T-helper 1 cell treated with Interleukin-12 subunit alpha and Interleukin-12 subunit beta and Interleukin-4 antibody, amounts not matched to agents 30 μg/mL and 1 μg/mL, for 36 hours (primary cell): ENCODE measurements around the gene GAP43.
"Not testable (repeated sequence)": the region's sequence is repeated elsewhere in the genome, so short reads cannot be mapped to it uniquely, and the experiment has no call there.

Source experiments
- H3K27ac Mint-ChIP-seq: one replicate; pipeline ENCODE4 v1.8.0; 2021; ENCODE audit warnings: mild to moderate bottlenecking, mixed read lengths
- H3K27me3 Mint-ChIP-seq: one replicate; pipeline ENCODE4 v1.8.0; 2021; ENCODE audit warnings: low read depth, mixed read lengths
- H3K36me3 Mint-ChIP-seq: one replicate; pipeline ENCODE4 v1.8.0; 2021; ENCODE audit warnings: low read depth, mixed read lengths
- H3K4me1 Mint-ChIP-seq: one replicate; pipeline ENCODE4 v1.8.0; 2021; ENCODE audit warnings: low read depth, mixed read lengths
- H3K4me3 Mint-ChIP-seq: one replicate; pipeline ENCODE4 v1.8.0; 2021; ENCODE audit warnings: mild to moderate bottlenecking, moderate library complexity, mixed read lengths
- H3K9me3 Mint-ChIP-seq: one replicate; pipeline ENCODE4 v1.8.0; 2021; ENCODE audit warnings: mixed read lengths

Gene GAP43

DNA sequence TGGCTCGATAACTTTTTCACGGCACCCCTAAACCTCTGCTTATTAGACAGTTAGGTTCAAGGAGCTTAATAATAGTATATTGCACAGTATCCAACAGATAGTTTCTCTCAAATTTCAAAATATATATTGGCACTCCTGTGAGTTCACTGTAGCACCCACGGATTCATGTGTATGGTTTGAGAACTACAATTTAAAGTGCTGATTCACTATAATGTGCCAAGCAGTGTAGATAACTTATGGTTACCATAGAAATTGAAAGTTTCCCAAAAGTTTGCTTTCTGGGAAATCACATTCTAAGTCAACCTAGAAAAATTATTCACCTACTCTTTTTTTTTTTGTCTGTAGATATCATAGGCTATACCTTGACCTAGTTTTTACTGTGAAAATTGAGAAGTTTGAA lies 86.6 kb downstream of the GAP43 start:
- Mint-ChIP-seq H3K4me3 (no peak overlapping the region), H3K4me1 (no peaks in the 10 kb centered on the region), H3K9me3 (no peaks in the 10 kb centered on the region), H3K36me3 (no peaks in the 10 kb centered on the region), H3K27ac (no peak overlapping the region), H3K27me3 (peaks cover 6% of the 10 kb centered on the region)

DNA sequence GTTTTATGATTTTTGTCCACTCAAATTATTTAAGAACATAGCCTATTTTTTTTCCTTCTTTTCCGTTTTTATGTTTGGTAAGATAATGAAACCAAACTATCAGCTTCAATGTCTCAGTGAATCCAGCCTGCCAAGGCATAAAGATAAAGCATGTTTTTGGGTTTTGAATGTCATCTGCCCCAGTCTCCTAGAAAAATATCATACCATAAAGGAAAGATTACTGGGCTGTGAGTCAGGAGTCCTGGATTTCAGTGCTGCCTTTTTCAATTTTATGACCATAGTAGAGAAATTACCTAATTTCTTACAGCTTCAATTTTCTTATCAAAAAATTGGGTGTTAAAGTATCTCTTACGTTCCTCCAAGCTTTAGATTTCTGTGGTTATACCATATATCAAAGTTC lies 87.5 kb downstream of the GAP43 start:
- Mint-ChIP-seq H3K9me3 (no peaks in the 10 kb centered on the region), H3K36me3 (no peaks in the 10 kb centered on the region), H3K27ac (no peak overlapping the region), H3K27me3 (peaks cover 6% of the 10 kb centered on the region), H3K4me3 (no peak overlapping the region), H3K4me1 (no peaks in the 10 kb centered on the region)

DNA sequence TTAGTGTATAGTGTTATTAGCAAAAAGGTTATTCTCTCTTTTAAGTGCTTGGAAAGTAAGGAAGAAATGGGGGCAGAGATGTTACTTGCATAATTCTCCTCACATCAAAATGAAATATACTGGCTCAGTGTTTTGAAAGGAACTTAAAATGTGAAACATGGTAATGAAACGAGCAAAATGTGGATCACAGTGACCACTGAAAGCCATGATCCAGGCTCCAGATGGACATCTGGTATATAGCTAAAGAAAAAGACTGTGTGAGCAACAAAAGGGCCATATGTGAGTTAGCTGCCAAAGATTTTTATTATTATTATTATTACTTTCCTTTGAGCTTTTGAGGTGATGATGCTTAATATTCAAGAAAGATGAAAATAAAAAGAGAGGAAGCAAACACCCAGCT lies 89.6 kb downstream of the GAP43 start:
- H3K27ac Mint-ChIP-seq = no peak overlapping the region
- H3K27me3 Mint-ChIP-seq = peaks cover 7% of the 10 kb centered on the region
- no peaks in the 10 kb centered on the region for H3K9me3 Mint-ChIP-seq
- H3K4me3 Mint-ChIP-seq = no peak overlapping the region
- no peaks in the 10 kb centered on the region for H3K4me1 Mint-ChIP-seq
- no peaks in the 10 kb centered on the region for H3K36me3 Mint-ChIP-seq

GRCh38 chr3:115713284-115713683 lies 90.0 kb downstream of the GAP43 start:
- Mint-ChIP-seq H3K9me3 (no peaks in the 10 kb centered on the region), H3K36me3 (no peaks in the 10 kb centered on the region), H3K27ac (no peak overlapping the region), H3K27me3 (peaks cover 7% of the 10 kb centered on the region), H3K4me3 (no peak overlapping the region), H3K4me1 (no peaks in the 10 kb centered on the region)

DNA sequence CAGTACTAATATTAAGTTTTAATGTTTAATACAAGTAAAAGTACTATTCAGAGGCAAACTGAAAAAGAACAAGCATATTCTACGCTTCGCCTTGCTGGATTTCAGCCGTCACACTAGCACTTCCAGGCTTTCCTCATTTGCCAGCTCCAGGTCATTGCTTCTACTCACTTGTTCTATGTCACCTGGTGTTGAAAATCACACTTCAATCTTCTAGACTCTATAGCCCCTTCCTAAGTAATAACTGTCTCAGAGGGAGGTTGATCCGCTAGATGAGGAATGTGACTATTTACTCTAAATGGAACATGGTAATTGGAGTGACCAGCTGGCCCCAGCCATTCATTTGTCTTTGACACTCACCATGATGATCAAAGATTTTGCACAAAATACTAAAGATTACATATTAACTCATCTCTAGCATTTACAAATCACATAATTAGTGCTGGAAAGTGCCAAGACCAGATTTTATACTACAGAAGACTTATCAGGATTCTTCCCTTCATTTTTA lies 92.0 kb downstream of the GAP43 start:
- Mint-ChIP-seq H3K9me3 (no peaks in the 10 kb centered on the region), H3K36me3 (no peaks in the 10 kb centered on the region), H3K4me1 (no peaks in the 10 kb centered on the region), H3K27ac (no peak overlapping the region), H3K27me3 (peaks cover 8% of the 10 kb centered on the region), H3K4me3 (no peak overlapping the region)

DNA sequence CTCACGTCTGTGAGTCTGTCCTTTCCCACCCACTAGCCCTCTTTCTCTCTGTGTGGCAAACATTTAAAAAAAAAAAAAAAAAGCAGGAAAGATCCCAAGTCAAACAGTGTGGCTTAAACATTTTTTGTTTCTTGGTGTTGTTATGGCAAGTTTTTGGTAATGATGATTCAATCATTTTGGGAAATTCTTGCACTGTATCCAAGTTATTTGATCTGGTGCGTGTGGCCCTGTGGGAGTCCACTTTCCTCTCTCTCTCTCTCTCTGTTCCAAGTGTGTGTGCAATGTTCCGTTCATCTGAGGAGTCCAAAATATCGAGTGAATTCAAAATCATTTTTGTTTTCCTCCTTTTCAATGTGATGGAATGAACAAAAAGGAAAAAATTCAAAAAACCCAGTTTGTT lies 97.7 kb downstream of the GAP43 start:
- Mint-ChIP-seq H3K9me3 (no peaks in the 10 kb centered on the region), H3K4me3 (no peak overlapping the region), H3K27ac (no peak overlapping the region), H3K36me3 (no peaks in the 10 kb centered on the region), H3K27me3 (peaks cover 17% of the 10 kb centered on the region), H3K4me1 (no peaks in the 10 kb centered on the region)

- H3K36me3 Mint-ChIP-seq = no peaks in the 10 kb centered on the region
- H3K27me3 Mint-ChIP-seq = peaks cover 7% of the 10 kb centered on the region
- H3K4me3 Mint-ChIP-seq = no peak overlapping the region
- no peaks in the 10 kb centered on the region for H3K9me3 Mint-ChIP-seq
- no peak overlapping the region for H3K27ac Mint-ChIP-seq
- no peaks in the 10 kb centered on the region for H3K4me1 Mint-ChIP-seq
Measured at GRCh38 chr3:115725800-115726199, 102.5 kb downstream of the GAP43 start.

DNA sequence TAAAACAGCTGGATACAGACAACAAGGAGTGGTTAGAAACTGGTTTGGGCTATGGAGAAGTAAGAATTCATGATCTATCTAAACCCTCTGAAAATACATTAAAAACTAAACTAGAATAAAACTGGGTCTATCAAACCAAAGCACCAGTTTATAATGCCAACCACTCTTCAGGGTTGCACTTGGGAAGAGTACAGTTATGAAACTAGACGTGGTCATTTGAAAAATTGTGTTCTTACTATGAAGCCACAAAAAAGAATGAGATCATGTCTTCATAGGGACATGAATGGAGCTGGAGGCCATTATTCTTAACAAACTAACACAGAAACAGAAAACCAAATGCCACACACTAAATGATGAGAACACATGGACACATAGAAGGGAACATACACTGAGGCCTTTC lies 103.8 kb downstream of the GAP43 start:
- Mint-ChIP-seq H3K36me3 (no peaks in the 10 kb centered on the region), H3K27ac (no peak overlapping the region), H3K4me1 (no peaks in the 10 kb centered on the region), H3K27me3 (peaks cover 3% of the 10 kb centered on the region), H3K4me3 (no peak overlapping the region), H3K9me3 (no peaks in the 10 kb centered on the region)

GRCh38 chr3:115728013-115728412 lies 104.7 kb downstream of the GAP43 start:
- no peaks in the 10 kb centered on the region for H3K36me3 Mint-ChIP-seq
- no peaks in the 10 kb centered on the region for H3K4me1 Mint-ChIP-seq
- H3K9me3 Mint-ChIP-seq = no peaks in the 10 kb centered on the region
- H3K27ac Mint-ChIP-seq = no peak overlapping the region
- H3K27me3 Mint-ChIP-seq = no peaks in the 10 kb centered on the region
- no peak overlapping the region for H3K4me3 Mint-ChIP-seq

DNA sequence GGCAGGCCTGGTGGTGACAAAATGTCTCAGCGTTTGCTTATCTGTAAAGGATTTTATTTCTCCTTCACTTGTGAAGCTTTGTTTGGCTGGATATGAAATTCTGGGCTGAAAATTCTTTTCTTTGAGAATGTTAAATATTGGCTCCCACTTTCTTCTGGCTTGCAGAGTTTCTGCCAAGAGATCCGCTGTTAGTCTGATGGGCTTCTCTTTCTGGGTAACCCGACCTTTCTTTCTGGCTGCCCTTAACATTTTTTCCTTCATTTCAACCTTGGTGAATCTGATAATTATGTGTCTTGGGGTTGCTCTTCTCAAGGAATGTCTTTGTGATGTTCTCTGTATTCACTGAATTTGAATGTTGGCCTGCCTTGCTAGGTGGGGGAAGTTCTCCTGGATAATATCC lies 113.0 kb downstream of the GAP43 start:
- not testable (repeated sequence) for H3K27ac Mint-ChIP-seq, H3K4me3 Mint-ChIP-seq, H3K4me1 Mint-ChIP-seq, H3K27me3 Mint-ChIP-seq, H3K36me3 Mint-ChIP-seq
- H3K9me3 Mint-ChIP-seq = peaks cover 11% of the 10 kb centered on the region

- Mint-ChIP-seq H3K4me3 (no peak overlapping the region), H3K27me3 (no peaks in the 10 kb centered on the region), H3K4me1 (no peaks in the 10 kb centered on the region), H3K36me3 (no peaks in the 10 kb centered on the region), H3K9me3 (peaks cover 11% of the 10 kb centered on the region), H3K27ac (no peak overlapping the region)
Measured at GRCh38 chr3:115741650-115742049, 118.3 kb downstream of the GAP43 start.

GRCh38 chr3:115744516-115744915 lies 121.2 kb downstream of the GAP43 start:
- H3K27me3 Mint-ChIP-seq, H3K27ac Mint-ChIP-seq, H3K36me3 Mint-ChIP-seq, H3K4me1 Mint-ChIP-seq, H3K4me3 Mint-ChIP-seq, H3K9me3 Mint-ChIP-seq: not testable (repeated sequence)

- H3K9me3 Mint-ChIP-seq, H3K27ac Mint-ChIP-seq, H3K4me1 Mint-ChIP-seq, H3K4me3 Mint-ChIP-seq, H3K36me3 Mint-ChIP-seq: not testable (repeated sequence)
- peaks cover 11% of the 10 kb centered on the region for H3K27me3 Mint-ChIP-seq
Measured at GRCh38 chr3:115752978-115753377, 129.7 kb downstream of the GAP43 start.

- no peak overlapping the region for H3K27ac Mint-ChIP-seq
- no peaks in the 10 kb centered on the region for H3K9me3 Mint-ChIP-seq
- H3K27me3 Mint-ChIP-seq = peaks cover 5% of the 10 kb centered on the region
- no peaks in the 10 kb centered on the region for H3K36me3 Mint-ChIP-seq
- H3K4me3 Mint-ChIP-seq = no peak overlapping the region
- no peaks in the 10 kb centered on the region for H3K4me1 Mint-ChIP-seq
Measured at GRCh38 chr3:115758076-115758763, 134.9 kb downstream of the GAP43 start.

DNA sequence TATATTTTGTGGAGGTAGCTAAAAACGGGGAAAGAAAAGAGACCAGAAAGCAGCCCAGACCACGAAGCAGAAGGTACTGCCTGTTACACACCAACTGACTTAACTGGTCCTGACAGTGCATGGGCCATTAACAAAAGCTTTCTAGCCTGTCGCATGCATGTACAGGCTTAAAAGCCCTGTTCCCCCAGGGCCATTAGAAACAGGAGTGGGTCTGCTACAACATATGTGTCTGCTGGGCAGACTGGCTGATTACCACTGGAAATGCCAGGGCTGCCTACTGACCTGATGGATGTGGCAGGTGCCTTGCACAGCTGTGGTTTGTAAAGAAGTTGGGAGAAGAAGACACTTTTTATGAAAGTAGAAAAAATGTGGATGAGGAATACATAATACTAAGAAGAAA lies 137.4 kb downstream of the GAP43 start:
- Mint-ChIP-seq H3K9me3 (no peaks in the 10 kb centered on the region), H3K4me1 (no peaks in the 10 kb centered on the region), H3K27me3 (no peaks in the 10 kb centered on the region), H3K36me3 (no peaks in the 10 kb centered on the region), H3K27ac (no peak overlapping the region), H3K4me3 (no peak overlapping the region)

GRCh38 chr3:115761927-115762305 lies 138.6 kb downstream of the GAP43 start:
- Mint-ChIP-seq H3K27ac (no peak overlapping the region), H3K4me1 (no peaks in the 10 kb centered on the region), H3K36me3 (no peaks in the 10 kb centered on the region), H3K4me3 (no peak overlapping the region), H3K27me3 (no peaks in the 10 kb centered on the region), H3K9me3 (no peaks in the 10 kb centered on the region)
